H1 (cell line): ENCODE measurements around the gene RELN. TPM values are rescaled to one million over a fixed set of nuclear protein-coding genes. Genes with fewer than 3 reads are reported as not detected.

Source experiments
- CTCF ChIA-PET: fragments of 300-600 bp; sonication (Branson Sonifier 250); formaldehyde crosslinking; loops from one replicate; lab custom pipeline; 2021; ENCODE audit not compliant: partially characterized antibody; lab: Charles Lee
- POLR2A ChIA-PET: fragments of 300-600 bp; sonication (Branson Sonifier 250); formaldehyde crosslinking; loops from one replicate; lab custom pipeline; 2021; ENCODE audit warnings: inconsistent platforms; ENCODE audit not compliant: partially characterized antibody; lab: Charles Lee
- DNase-seq, 2 experiments: peaks; one replicate each; pipeline versions ENCODE4 v3.0.0 to v3.0.0-alpha.2; 2010 to 2022; ENCODE audit warnings: low spot score in 2 of 2, low read depth in 1 of 2, mixed read lengths in 1 of 2
- FAIRE-seq: peaks from 2 replicates; lab custom pipeline; 2011; peaks lifted over from hg19 to GRCh38; lab: Jason Lieb, UNC
- H2AFZ ChIP-seq: 2 replicates; pipeline ENCODE4 v1.8.1; 2012; ENCODE audit warnings: low read length, inconsistent platforms
- H2AK5ac ChIP-seq: 2 replicates; pipeline ENCODE4 v1.6.1; 2013; ENCODE audit warnings: low read depth, low read length
- H2BK120ac ChIP-seq: replicated peaks from 2 replicates; pipeline ENCODE3; 2013; ENCODE audit warnings: low read depth, low read length, inconsistent platforms
- H2BK12ac ChIP-seq: 2 replicates; pipeline ENCODE4 v1.6.1; 2013; ENCODE audit warnings: low read depth, low read length
- H2BK15ac ChIP-seq: 2 replicates; pipeline ENCODE4 v1.6.1; 2013; ENCODE audit warnings: low read length
- H2BK20ac ChIP-seq: 2 replicates; pipeline ENCODE4 v1.6.1; 2013; ENCODE audit warnings: low read length
- H2BK5ac ChIP-seq: 2 replicates; pipeline ENCODE4 v1.6.1; 2013; ENCODE audit warnings: low read depth, low read length
- H3K14ac ChIP-seq: 2 replicates; pipeline ENCODE4 v1.6.1; 2013; ENCODE audit warnings: inconsistent platforms; ENCODE audit not compliant: insufficient read length
- H3K18ac ChIP-seq: 2 replicates; pipeline ENCODE4 v1.6.1; 2013; ENCODE audit warnings: low read length; ENCODE audit errors: extremely low read depth
- H3K23ac ChIP-seq: 2 replicates; pipeline ENCODE4 v1.6.1; 2013; ENCODE audit warnings: inconsistent platforms; ENCODE audit not compliant: insufficient read length
- H3K23me2 ChIP-seq: 2 replicates; pipeline ENCODE4 v1.6.1; 2013; ENCODE audit warnings: low read depth, low read length
- H3K27ac ChIP-seq: 2 replicates; pipeline ENCODE4 v1.6.1; 2011; ENCODE audit warnings: low read depth, low read length, inconsistent platforms
- H3K27me3 ChIP-seq, 4 experiments: replicated peaks in 1 of 4; 1 replicate in 1 of 4; 2 replicates in 3 of 4; pipeline versions ENCODE4 v1.6.1 to v1.8.1; 2011 to 2013; ENCODE audit warnings: low read length in 3 of 4, mild to moderate bottlenecking in 3 of 4, inconsistent platforms in 2 of 4, mixed read lengths in 2 of 4, moderate library complexity in 1 of 4; ENCODE audit not compliant: control insufficient read depth in 3 of 4, insufficient read depth in 3 of 4; ENCODE audit errors: extremely low read depth in 1 of 4
- H3K36me3 ChIP-seq, 4 experiments: 2 replicates each; pipeline versions ENCODE4 v1.6.1 to v1.8.1; 2011 to 2013; ENCODE audit warnings: mild to moderate bottlenecking in 4 of 4, low read length in 3 of 4, moderate library complexity in 2 of 4, control low read depth in 1 of 4, inconsistent platforms in 1 of 4; ENCODE audit not compliant: insufficient read depth in 4 of 4, control insufficient read depth in 2 of 4
- H3K4ac ChIP-seq: replicated peaks from 2 replicates; pipeline ENCODE3; 2013; ENCODE audit warnings: low read length, low read depth, mixed read lengths, inconsistent platforms; ENCODE audit not compliant: insufficient read length
- H3K4me1 ChIP-seq, 4 experiments: replicated peaks in 1 of 4; 1 replicate in 1 of 4; 2 replicates in 3 of 4; pipeline versions ENCODE4 v1.6.1 to v1.8.1; 2011 to 2013; ENCODE audit warnings: low read length in 3 of 4, inconsistent platforms in 2 of 4, mixed read lengths in 1 of 4; ENCODE audit not compliant: insufficient read depth in 4 of 4, control insufficient read depth in 3 of 4
- H3K4me2 ChIP-seq, 2 experiments: 2 replicates each; pipeline versions ENCODE4 v1.6.1 to v1.8.1; 2011 to 2013; ENCODE audit warnings: low read depth in 2 of 2, low read length in 2 of 2, control low read depth in 1 of 2, inconsistent platforms in 1 of 2, mild to moderate bottlenecking in 1 of 2; ENCODE audit not compliant: insufficient read depth in 1 of 2
- H3K4me3 ChIP-seq, 4 experiments: fragments of 200-600, 300-600 bp in 1 of 4; sonication (generic), shearing (Covaris generic), sonication (Bioruptor Twin) in 1 of 4; 2 replicates each; pipeline versions ENCODE4 v1.5.1 to v1.8.1; 2011 to 2016; ENCODE audit warnings: low read length in 4 of 4, low read depth in 3 of 4, control low read depth in 2 of 4, inconsistent platforms in 2 of 4, mild to moderate bottlenecking in 2 of 4, mixed read lengths in 1 of 4, moderate library complexity in 1 of 4; ENCODE audit not compliant: insufficient read depth in 2 of 4; ENCODE audit errors: extremely low read depth in 1 of 4
- H3K56ac ChIP-seq: replicated peaks from 2 replicates; pipeline ENCODE3; 2013; ENCODE audit warnings: low read depth, mild to moderate bottlenecking, mixed read lengths, low read length, inconsistent platforms; ENCODE audit not compliant: insufficient read length
- H3K79me1 ChIP-seq: 2 replicates; pipeline ENCODE4 v1.6.1; 2013; ENCODE audit warnings: low read depth, low read length, control low read depth
- H3K79me2 ChIP-seq, 2 experiments: 2 replicates each; pipeline versions ENCODE4 v1.6.1 to v1.8.1; 2012 to 2013; ENCODE audit warnings: low read length in 2 of 2, mild to moderate bottlenecking in 2 of 2, inconsistent platforms in 1 of 2; ENCODE audit not compliant: insufficient read depth in 2 of 2, control insufficient read depth in 1 of 2
- H3K9ac ChIP-seq, 4 experiments: replicated peaks in 1 of 4; 1 replicate in 1 of 4; 2 replicates in 3 of 4; pipeline versions ENCODE4 v1.6.1 to v1.8.1; 2011 to 2013; ENCODE audit warnings: low read depth in 3 of 4, low read length in 3 of 4, control low read depth in 2 of 4, mild to moderate bottlenecking in 2 of 4, moderate library complexity in 2 of 4, inconsistent platforms in 1 of 4; ENCODE audit errors: extremely low read depth in 1 of 4
- H3K9me3 ChIP-seq, 2 experiments: 2 replicates each; pipeline versions ENCODE4 v1.6.1 to v1.8.1; 2012 to 2013; ENCODE audit warnings: mild to moderate bottlenecking in 2 of 2, moderate library complexity in 2 of 2, control low read depth in 1 of 2, inconsistent platforms in 1 of 2, low read depth in 1 of 2, low read length in 1 of 2, mixed read lengths in 1 of 2; ENCODE audit not compliant: insufficient read depth in 2 of 2
- H4K20me1 ChIP-seq, 2 experiments: replicated peaks in 1 of 2; 2 replicates each; pipeline versions ENCODE3 to v1.8.1; 2011 to 2013; ENCODE audit warnings: inconsistent platforms in 2 of 2, low read length in 2 of 2, mild to moderate bottlenecking in 1 of 2; ENCODE audit not compliant: insufficient read depth in 2 of 2, control insufficient read depth in 1 of 2
- H4K5ac ChIP-seq: 2 replicates; pipeline ENCODE4 v1.6.1; 2013; ENCODE audit warnings: low read length, low read depth, mixed read lengths, inconsistent platforms; ENCODE audit not compliant: insufficient read length
- H4K8ac ChIP-seq: 2 replicates; pipeline ENCODE4 v1.8.0; 2013; ENCODE audit warnings: mild to moderate bottlenecking, moderate library complexity, low read length, inconsistent platforms; ENCODE audit not compliant: insufficient read depth; ENCODE audit errors: extremely low read depth
- H4K91ac ChIP-seq: replicated peaks from 2 replicates; pipeline ENCODE3; 2013; ENCODE audit warnings: low read length, mixed read lengths, inconsistent platforms; ENCODE audit not compliant: insufficient read length
- CTBP2 ChIP-seq: IDR thresholded peaks from 2 replicates; pipeline ENCODE4 v1.7.0; 2011; ENCODE audit warnings: borderline replicate concordance, mild to moderate bottlenecking, moderate library complexity, mixed read lengths, low read length; ENCODE audit not compliant: insufficient read depth, insufficient read length
- EGR1 ChIP-seq: IDR thresholded peaks from 2 replicates; pipeline ENCODE4 v1.6.1; 2011; ENCODE audit warnings: low read depth, low read length, borderline replicate concordance
- NRF1 ChIP-seq: IDR thresholded peaks from 2 replicates; pipeline ENCODE4 v1.6.1; 2011; ENCODE audit warnings: mild to moderate bottlenecking, low read depth, low read length, improper control_type of control experiment
- TCF12 ChIP-seq: IDR thresholded peaks from 2 replicates; pipeline ENCODE4 v1.6.1; 2011; ENCODE audit warnings: low read depth, mild to moderate bottlenecking, low read length
- WGBS, 2 experiments: shearing (Covaris generic) in 1 of 2; methylation state at CpG; one replicate each; pipeline versions ENCODE4 v1.1.6 to v1.1.7; 2013 to 2015; ENCODE audit warnings: low lambda C conversion rate in 2 of 2, mixed read lengths in 2 of 2, inconsistent platforms in 1 of 2, low coverage in 1 of 2, missing lambda C conversion rate in 1 of 2; ENCODE audit not compliant: insufficient replicate concordance in 2 of 2, insufficient coverage in 1 of 2, insufficient read length in 1 of 2; ENCODE audit errors: extremely low coverage in 1 of 2, missing lambda C conversion rate in 1 of 2; 5-methylcytosine and 5-hydroxymethylcytosine counted together
- polyA plus RNA-seq, 7 experiments: library from polyadenylated mRNA; depleted of rRNA in 3 of 7; stranded (reverse) in 5 of 7; unstranded in 2 of 7; fragments of >200 nt in 5 of 7; fragments of 200-250 nt in 2 of 7; gene quantifications; 1 replicate in 5 of 7; 2 replicates in 1 of 7; 4 replicates in 1 of 7; pipeline versions ENCODE4 v1.2.1 to v1.2.3, GENCODE V29; 2011 to 2013; ENCODE audit warnings: missing spikeins in 2 of 7, mixed read lengths in 2 of 7
- total RNA-seq: library from RNA; stranded (reverse); fragmentation: NEBNext Ultra II Directional; extraction: Animal tissue kit (Norgen Biotek cat#: 25700); gene quantifications from 2 replicates; pipeline ENCODE4 v1.2.1, GENCODE V29; 2021
- TF ChIP-seq, protein P1 (sequence below): IDR thresholded peaks from 2 replicates; pipeline ENCODE4 v1.6.1; 2011; ENCODE audit warnings: low read depth, mild to moderate bottlenecking, low read length; ENCODE audit not compliant: insufficient read depth

Gene RELN
- total and polyA plus RNA-seq, 2 of the 8 experiments (the other 6 are each of a cell fraction or from before 2014, with no cell fraction given): 0.03 to 0.07 TPM

DNA sequence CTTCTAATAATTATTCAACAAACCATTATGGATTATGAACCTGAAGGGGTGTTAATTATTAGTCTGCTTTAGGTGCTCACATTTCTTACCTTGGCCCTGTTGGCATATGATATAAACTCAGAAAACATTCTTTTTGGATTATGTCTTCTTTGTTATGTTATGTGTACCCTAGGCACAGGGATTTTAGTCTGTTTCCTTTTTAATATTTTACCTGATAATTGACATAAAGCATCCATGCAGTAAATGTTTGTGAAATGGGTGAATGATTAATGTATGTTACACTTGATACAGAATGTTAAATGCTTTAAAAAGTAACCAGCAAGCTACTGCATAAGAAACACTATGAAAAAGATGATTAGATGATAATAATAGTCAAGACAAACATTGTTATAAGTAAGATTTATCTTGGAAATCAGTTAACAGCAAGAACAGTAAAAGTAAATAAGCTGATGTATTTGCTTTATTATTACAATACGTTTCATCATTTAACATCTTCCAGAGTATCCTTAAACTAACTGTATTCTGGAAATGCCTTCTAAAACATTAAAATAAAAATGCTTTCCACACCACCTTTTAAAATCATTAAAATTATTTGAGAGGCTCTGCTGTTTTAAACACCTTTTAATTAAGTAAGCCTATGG is 204.7 kb downstream of the RELN start:
- Histone ChIP-seq H2BK12ac (no peak overlapping the region), H3K4me3 (no peak overlapping the region), H3K23ac (no peak overlapping the region), H4K8ac (no peak overlapping the region), H3K4me2 (no peak overlapping the region), H3K9me3 (no peaks in the 10 kb centered on the region), H3K18ac (no peak overlapping the region), H3K9ac (no peak overlapping the region), H3K36me3 (no peaks in the 10 kb centered on the region), H3K4ac (no peak overlapping the region), H2BK5ac (no peak overlapping the region), H3K27ac (no peak overlapping the region), H4K20me1 (no peaks in the 10 kb centered on the region), H3K14ac (no peak overlapping the region), H3K79me1 (no peaks in the 10 kb centered on the region), H4K5ac (no peak overlapping the region), H2AFZ (no peak overlapping the region), H3K56ac (no peak overlapping the region), H2AK5ac (no peak overlapping the region), H2BK120ac (no peak overlapping the region), H3K79me2 (no peaks in the 10 kb centered on the region), H2BK15ac (no peak overlapping the region), H3K27me3 (no peaks in the 10 kb centered on the region), H4K91ac (no peak overlapping the region), H2BK20ac (no peak overlapping the region), H3K4me1 (no peaks in the 10 kb centered on the region), H3K23me2 (no peaks in the 10 kb centered on the region; the same call in 1 of the 2 replicates)
- DNase-seq: no peak
- CTCF ChIA-PET: no interaction called here
- 79% methylated on average over 1 of the region's 1 CpG; no CpG with 5 or more reads in 1 of the 2 experiments for WGBS, 2 experiments
- POLR2A ChIA-PET: no interaction called here
- FAIRE-seq: no peak
- TF ChIP-seq NRF1 (no peak), CTBP2 (no peak), TCF12 (no peak), EGR1 (no peak)
- TF ChIP-seq, protein P1, sequence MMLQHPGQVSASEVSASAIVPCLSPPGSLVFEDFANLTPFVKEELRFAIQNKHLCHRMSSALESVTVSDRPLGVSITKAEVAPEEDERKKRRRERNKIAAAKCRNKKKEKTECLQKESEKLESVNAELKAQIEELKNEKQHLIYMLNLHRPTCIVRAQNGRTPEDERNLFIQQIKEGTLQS: no peak
